HG02840 (cell line): ENCODE measurements around the gene E2F3.
"Not testable (repeated sequence)": the region's sequence is repeated elsewhere in the genome, so short reads cannot be mapped to it uniquely, and the experiment has no call there.

Experiments
- ATAC-seq: cut with Tn5 transposase; IDR thresholded peaks from one replicate; pipeline ENCODE4 v1.9.1; 2021; ENCODE audit warnings: mild to moderate bottlenecking, moderate library complexity, moderate number of reproducible peaks; ENCODE audit not compliant: unreplicated experiment, low FRiP score

Gene E2F3

DNA sequence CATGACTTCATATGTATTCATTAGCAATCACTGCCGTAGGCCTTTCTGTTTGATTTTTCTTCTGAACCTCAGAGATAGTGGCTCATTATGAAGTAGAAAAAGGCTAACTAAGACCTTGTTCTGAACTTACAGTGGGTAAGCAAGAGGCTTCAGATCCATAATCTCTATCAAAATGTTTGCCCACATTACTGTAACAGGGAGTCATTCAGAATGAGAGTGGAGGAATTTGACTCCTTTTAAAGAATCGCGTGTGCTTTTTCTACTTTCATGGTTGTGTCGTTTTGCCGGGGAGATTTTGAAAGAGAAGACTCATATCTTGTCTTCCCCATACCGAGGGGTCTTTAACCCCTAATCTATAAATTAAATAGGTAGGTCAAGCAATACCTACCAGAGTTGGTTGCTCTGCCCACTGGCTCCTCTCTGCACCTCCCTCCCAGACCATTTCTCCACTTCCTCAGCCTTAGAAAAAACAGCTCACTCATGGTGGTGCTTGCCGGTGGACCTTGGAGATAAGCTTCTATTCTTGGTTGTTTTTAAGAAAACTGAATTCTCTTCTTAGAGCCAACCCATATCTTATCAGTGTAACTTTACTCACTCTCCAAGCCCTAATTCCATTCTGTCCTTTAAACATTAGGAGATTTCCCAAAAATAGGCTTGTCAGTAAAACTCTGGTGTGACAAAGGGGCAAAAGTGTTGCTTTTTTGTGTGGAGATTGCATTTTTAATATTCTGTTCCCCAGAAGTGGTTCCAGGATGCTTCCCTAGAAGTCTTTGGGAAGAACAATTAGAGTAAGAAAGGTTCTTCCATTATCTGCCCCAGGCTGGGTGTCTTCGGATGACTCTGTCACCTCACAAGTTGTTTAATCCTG, 56.6 kb downstream of the E2F3 start:
- no peak for ATAC-seq

DNA sequence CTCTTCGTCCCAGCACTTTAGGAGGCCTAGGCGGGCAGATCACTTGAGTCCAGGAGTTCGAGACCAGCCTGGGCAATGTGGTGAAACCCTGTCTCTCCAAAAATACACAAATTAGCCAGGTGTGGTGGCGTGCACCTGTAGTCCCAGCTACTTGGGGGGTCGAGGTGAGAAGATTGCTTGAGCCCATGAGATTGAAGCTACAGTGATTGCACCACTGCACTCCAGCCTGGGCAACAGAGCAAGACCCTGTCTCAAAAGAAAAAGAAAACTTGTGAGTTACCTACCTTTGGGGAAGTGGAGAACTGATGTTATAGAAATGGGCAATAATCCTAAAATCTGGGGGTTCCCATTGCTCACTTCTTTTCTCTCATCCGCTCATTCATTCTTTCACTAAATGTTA, 58.0 kb downstream of the E2F3 start:
- ATAC-seq, result no peak

DNA sequence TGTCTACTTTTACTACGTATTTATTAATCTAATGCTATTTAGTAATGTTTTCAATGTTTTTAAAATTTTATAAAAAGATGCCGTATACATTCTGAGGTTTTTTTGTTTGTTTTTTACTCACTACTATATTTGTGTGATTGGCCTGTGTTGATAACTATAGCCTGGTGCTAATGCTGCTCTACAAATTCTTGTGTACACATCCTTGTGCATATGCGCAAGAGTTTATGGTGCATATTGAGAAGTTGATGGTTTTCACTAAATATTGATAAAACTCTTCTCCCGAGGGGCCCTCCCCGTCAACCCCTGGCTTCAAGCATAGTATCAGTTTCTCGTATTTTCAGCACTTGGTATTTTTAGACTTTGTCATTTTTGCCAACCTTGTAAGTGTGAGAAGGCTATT, 59.9 kb downstream of the E2F3 start:
- no peak for ATAC-seq

DNA sequence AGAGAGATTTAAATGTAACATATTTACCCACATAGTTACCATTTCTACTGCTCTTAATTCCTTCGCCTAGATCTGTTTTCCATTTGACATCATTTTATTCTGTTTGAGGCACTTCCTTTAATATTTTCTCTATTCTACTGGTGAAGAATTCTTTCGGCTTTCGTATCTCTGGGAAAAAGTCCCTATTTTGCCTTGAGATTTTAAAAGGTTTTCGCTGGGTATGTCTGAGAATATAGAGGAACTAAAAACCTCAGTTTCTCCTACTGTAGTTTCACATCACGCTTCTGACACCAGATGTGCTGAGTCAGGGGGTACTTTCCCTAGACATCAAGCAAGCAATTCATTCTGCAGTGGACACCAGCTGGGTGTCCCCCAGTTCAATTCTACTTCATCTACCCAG, 61.7 kb downstream of the E2F3 start:
- ATAC-seq, result no peak

DNA sequence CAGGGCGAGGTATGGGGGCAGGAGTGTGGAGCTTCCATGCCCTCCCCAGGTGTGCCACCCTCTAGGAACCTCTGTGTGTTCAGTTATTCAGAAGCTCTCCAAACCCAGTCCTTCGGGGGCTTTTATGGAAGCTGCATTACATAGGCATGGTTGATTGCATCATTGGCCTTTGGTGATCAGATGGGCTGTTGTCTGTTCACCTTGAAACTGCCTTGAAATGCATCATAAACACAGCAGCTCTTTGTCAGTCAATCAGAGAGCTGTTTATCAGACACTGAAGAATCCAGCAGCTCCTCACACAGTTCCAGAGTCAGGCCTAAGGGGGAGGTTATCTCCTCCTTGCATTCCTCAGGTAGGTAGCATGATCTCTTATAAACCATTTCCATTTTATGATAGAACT, 62.4 kb downstream of the E2F3 start:
- ATAC-seq, result no peak

DNA sequence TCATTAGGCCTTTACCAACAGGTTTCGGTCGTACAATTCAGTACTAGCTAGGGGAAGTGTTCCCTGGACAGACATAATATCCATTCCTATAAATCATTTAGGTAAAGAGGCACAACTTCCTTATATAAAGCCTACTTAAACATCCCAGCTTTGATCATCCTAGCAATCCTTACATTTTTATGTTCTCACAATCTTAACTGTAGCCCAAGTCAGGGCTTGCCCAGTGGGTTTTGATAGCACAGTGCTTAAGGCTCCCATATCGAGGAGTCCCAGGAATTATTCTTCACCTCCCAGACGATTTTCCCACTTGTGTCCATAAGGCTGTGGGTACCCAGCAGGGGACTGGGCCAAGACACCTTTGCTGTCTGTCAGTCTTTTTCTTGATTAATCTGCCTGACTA, 63.2 kb downstream of the E2F3 start:
- no peak for ATAC-seq

DNA sequence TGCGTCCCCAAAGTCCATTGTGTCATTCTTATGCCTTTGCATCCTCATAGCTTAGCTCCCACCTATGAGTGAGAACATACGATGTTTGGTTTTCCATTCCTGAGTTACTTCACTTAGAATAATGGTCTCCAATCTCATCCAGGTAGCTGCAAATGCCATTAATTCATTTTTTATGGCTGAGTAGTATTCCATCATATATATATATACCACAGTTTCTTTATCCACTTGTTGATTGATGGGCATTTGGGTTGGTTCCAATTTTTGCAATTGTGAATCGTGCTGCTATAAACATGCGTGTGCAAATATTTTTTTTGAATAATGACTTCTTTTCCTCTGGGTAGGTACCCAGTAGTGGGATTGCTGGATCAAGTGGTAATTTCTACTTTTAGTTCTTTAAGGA, 63.9 kb downstream of the E2F3 start:
- not testable (repeated sequence) for ATAC-seq

DNA sequence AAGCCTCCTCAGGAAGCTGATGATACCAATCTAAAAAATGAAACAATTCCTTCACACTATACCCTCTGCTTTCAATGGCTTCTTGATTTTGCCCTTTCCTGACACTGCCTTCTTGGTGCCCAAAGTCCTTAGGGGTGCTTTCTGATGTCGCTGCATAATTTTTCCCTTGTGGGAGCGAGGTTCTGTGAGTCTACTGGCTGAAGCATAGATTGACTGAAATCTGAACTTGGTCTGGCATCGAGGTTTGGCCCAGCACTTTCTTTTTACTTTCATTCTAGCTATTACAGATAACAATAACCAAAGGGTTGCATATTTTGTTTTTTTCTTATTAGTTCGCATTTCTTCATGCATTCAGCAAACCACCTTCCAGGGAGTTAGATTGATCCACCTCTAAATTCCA, 65.8 kb downstream of the E2F3 start:
- ATAC-seq, result no peak

DNA sequence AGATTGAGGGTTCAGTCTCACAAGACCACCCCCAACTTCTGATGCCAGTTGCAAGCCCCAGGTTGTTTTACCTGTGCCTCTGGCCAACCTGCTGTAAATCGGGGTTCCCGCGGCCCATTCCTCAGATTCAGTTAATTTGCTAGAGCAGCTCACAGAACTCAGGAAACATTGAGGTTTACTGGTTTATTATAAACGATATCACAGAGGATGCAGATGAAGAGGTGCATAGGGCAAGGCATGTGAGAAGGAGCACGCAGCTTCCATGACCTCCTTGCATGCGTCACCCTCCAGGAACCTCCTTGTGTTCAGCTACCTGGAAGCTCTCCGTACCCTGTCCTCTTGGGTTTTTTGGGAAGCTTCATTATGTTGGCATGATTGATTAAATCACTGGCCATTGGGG, 66.5 kb downstream of the E2F3 start:
- ATAC-seq, result no peak

DNA sequence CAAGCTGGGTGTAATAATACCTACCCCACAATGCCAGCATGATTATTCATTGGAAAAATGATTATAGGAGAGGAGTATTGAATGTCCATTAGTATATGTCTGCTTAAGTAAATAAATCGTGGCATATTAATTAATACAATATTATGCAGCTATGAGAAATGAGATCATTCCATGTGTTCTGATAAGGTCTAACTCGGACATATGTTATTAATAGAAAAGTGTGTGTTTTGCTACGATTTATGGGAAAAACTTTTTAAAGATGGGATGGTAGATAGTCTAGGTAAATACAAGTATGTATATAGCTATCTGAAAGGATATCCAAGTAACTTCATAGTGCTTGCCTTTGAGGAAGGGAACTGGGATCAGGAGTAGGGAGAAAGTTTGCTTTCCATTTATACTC, 71.1 kb downstream of the E2F3 start:
- ATAC-seq, result no peak

DNA sequence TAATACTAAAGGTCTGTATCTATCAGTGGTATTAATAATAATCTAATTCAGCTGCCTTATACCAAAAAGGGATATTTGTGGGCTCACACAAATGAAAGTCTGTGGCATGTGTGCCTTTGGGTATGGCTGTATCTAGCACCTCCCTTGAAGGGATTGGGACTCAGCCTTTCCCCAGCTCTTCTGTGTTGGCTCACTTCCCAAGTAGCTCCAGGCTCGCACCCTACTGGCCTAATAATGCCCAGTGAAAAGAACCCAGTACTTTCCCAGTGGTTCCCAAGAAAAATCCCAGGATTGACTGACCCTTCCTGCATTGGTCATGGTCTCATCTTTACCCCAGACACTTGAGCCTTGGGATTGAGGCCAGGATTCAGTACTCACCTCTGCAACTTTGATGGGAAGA, 71.8 kb downstream of the E2F3 start:
- no peak for ATAC-seq

DNA sequence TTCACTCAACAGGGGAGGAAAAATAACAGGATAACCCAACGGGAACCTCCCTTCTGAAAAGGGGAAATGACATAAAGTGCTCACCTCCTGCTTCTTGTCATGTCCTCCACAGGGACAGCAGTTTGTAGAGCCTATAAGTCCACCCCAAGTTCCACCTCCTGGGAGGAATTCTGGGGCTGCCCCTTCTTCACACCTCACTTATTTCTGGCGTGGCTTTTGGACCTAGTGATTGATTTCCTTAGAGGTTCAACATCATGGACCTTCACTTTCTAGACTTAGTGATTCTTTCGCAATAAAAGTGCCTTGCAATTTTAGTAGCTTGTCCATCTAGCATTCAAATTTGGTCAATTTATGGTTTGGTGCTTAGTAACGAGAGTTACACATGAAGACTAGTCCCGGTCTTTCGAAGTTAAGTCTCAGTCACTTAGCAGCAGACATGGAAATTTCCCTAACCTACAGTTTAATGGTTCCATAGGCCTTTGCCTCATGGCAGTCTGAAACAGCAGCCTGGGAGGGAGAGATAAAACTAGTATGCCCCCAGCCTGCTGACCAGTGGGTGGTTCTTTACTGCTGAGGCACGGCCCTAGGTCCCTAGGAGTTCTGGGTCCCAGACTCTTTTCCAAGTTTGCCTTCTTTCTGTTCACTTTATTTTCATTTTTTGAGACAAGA, 73.3 kb downstream of the E2F3 start:
- ATAC-seq, result no peak

DNA sequence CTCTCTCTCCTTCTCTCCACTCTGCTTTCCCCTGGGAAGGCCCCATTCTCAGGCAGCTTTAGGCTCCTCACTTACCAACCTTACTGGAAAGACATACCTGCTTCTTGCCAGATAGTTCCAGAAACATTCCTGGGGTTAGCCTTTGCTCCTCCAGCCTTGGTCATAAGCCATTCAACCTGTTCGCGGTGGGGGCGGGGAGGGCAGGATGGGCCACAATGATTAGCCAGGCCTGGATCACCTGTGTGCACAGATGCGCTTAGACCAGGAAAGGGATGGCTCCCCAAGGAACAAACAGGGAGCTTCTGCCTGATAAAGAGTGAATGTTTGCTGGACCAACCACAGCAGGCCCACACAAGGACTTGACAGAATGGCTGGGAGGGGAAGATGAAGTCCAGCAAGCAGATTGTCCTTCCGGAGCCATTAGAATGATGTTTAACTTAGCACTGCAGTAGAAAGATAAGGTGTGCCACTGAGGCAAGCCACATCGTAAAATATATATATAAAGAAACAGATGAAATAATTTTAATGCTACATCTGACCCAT, 74.9 kb downstream of the E2F3 start:
- ATAC-seq, result no peak

DNA sequence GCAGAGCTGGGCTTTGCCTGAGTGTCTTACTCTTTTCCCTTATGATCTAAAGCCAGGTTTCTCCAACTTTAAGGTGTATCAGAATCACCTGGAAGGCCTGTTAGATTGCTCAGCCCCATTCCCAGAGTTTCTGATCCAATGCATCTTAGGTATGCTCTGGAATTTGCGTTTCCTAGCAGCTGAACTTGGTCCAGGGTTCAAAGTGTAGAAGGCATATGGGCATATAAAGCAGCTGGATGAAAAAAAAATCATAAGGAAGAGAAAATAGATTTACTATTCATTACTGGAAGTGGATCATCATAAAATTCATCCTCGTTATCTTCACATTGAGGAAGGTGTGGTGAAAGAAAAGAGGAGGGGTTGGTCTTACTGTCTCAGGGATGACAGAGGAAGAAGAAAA, 75.8 kb downstream of the E2F3 start:
- no peak for ATAC-seq

DNA sequence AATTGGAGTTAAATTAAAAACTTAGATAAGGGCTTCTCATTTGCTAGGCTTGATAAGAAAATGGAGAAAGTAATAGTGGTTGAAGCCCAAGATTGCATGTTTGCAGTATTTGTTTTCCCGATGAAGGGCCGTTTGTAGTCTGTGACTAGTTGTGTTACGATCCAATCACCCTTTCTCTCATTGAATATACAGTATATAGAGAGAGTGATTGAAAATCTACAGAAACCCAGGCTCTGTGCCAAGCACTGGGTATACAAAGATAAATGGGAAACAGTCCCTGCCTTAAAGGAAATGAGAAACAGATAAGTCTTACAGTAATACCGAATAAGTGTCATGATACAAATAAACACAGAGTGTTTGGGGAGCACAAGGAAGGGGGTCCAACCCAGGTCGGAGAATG, 77.4 kb downstream of the E2F3 start:
- no peak for ATAC-seq

DNA sequence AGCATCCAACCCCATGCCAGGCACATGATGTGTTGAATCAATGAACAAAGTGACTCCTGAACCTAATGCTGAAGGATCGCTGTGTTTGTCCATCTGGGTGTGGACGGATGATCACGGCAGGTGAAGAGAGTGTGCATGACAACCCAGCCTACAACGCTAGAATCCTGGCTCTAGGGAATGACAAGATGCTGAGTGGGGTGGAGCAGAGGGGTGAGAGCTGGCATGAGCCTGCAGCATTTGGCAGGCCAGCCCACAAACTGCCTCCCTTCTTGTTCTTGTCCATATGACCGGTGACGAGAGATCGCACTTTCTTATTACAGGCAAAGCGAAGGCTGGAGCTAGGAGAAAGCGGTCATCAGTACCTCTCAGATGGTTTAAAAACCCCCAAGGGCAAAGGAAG, 77.8 kb downstream of the E2F3 start:
- no peak for ATAC-seq

DNA sequence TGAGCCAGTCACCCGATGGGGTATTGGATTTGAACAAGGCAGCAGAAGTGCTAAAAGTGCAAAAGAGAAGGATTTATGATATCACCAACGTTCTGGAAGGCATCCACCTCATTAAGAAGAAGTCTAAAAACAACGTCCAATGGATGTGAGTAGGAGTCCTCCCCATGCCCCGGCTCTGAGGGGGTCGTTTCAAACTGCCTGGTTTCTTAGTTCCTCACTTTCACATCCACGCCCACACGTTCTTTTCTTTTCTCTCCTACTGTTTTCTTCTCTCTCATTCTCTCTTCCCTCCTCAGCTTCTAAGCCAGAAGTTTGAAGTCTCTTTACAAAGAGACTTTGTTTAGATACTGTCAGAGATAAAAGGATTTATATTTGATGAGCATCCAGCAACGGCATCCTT, 79.6 kb downstream of the E2F3 start:
- no peak for ATAC-seq

DNA sequence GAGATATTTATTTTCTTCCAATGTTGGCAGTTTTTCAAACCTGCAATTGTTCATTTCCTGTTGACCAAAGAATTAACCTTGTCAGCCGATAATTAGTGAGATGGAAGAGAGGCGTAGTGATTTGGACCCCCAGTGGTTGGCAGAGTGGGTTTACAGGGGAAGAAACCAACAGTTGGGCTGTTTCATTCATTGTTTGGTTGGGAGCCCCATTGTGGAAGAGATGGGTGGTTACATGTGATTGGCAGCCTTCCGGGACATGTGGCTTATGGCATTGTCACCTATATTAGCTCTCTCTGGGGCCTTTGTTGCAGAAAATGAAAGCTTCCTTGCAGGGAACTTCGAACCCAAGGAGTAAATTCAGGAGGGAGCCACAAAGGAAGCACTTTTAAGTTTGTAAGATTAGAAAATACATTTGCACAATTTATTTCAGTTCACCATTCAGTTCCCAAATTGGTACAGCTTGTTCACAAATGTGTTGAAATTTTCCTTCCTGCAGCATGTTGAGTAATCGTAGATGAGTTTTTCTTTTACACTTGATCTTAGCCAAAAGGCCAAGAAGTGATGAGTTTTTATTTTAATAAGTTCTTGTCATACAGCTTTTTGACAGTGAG, 82.3 kb downstream of the E2F3 start:
- no peak for ATAC-seq

DNA sequence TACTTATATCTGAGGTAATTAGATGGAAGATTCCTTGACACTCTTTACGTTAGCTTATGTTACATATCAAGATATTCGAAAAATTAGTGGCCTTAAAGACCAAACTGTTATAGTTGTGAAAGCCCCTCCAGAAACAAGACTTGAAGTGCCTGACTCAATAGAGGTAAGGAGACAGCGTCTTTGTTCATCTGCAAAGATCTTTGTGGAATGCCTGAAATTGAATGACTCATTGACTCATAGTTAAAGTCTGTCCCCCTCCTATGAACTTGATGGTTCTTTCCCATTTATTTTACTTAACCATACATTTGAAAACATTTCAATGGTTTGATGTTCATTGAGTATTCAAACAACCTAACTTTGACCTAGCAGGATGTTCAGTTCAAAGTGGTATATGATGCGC, 85.0 kb downstream of the E2F3 start:
- no peak for ATAC-seq

DNA sequence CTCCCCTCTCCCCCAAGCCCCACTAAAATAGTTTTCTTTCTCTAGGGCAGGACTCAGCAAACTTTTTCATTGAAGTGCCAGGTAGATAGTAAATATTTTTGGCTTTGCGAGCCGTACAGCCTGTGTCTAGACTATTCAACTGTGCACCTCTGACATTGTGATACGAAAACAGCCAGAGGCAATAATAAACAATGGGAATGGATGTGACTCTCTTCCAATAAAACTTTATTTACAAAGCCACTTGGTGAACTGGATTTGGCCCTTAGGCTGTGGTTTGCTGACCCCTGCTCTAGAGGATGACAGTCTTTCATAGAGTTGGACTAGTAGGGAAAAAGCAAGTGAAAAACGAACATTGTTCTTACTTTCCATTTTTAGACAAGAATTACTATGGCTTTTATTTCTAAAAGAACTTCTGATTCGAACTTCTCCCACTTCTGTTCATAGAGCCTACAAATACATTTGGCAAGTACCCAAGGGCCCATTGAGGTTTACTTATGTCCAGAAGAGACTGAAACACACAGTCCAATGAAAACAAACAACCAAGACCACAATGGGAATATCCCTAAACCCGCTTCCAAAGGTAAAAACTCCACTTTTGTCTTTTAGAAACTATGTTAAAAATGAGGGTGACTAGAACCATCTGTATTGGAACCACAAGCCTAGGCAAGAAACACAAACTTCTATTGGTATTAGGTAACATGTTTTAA, 86.1 kb downstream of the E2F3 start:
- ATAC-seq, result no peak

DNA sequence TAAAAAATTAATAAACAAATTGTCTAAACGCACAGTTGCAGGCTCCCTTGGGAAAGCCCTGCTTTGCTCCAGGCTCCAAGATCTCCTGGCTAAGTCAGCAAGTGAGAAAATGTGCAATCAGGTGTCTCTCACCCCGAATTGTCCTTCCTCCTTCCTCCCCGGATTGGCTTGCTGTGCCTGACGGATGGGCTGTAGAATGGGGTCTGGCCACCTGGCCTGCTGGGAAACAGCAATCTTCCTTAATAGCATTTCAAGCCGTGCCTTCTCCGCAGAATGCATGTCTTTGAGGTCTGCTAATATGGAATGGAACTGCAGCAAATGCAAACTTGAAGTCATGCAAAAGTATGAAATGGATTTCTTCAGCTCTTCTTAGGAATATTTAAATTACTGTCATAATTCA, 88.9 kb downstream of the E2F3 start:
- no peak for ATAC-seq
